Fibroblast of skin of back (primary cell): ENCODE results near the gene RNF123.

ENCODE experiments used
- DNase-seq: peaks from one replicate; pipeline ENCODE4 v3.0.0-alpha.2; 2013

The RNF123 gene

DNA sequence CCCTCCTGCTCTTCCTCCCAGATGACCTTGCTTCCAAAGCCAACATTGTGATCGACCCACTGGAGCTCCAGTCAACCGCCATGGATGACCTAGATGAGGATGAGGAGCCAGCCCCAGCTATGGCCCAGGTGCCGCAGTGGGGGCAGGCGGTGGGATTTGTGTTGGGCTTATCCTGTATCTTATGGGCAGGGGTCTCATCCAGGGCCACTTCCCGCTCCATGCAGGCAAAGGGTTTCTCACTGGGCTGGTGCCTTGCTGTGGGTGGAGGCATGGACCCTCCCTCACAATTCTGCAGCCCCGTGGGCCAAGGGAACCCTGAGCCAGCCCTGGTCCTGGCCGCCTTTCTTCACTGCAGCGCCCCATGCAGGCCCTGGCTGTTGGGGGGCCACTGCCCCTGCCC, 15.3 kb downstream of the RNF123 start:
- DNase-seq = no peak

DNA sequence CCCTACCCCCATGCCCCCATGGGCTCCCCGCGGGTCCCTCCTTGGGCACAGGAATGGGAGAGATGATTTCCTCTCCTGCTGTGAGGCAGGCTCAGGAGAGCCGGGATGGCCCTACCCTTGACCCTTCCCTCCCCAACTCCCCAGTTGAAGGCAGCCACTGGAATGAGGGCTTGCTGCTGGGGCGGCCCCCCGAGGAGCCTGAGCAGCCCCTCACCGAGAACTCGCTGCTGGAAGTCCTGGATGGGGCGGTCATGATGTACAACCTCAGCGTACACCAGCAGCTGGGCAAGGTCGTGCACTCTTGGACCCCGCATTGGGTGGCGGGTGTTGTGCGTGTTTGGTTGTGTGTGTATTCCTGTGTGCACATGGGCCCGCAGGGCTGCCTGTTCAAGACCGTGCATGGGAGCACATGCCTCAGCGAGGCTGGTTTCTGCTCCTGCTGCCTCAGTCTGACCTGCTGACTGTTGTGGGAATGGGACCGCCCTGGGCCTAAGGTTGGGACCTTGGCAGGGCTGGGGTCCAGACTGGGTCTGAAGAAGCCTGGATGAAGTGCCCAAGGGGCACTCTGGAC, 16.1 kb downstream of the RNF123 start:
- no peak for DNase-seq

DNA sequence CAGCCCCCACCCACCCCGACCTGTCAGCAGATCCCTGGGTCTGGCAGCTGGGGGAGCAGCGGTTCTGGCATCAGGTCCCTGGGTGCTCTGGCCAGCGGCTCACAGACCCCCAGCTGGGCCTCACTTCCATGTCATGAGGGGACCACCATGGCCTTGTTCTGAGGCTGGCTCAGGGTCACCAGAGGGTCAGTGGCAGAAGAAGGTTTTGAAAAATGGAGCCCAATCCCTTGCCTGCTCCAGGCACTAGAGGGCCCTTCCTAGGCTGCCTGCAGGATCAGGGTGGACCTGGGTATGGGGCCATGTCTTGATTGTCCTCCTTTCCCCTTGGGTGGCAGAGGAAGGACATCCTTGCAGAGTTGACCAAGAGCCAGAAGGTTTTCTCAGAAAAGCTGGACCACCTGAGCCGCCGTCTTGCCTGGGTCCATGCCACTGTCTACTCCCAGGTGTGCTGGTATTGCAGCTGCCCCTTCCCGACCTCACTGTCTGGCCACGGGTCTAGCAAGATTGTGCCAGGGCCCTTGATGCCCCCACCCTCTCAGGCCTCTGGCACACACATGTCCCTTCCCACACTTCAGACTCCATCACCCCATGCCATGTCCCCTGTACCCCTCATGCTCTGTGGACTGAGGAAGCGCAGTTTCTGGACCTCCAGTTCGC, 17.2 kb downstream of the RNF123 start:
- no peak for DNase-seq

DNA sequence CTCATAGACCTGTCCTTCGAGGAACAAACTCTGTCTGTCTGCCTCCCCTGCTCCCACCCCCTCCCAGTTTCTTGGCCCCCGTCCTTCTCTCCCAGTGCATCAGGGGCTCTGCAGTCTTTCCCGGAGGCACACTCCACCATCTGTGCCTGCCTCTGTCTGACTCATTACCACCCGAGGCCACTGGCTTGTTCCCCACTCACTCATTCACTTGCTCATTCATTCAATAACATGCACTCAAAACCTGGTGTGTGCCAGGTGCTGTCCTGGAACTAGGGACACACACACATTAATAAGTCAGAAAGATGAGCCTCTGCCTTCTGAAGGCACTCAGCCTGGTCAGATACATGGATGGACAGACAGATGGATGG, 17.7 kb downstream of the RNF123 start:
- DNase-seq = no peak

DNA sequence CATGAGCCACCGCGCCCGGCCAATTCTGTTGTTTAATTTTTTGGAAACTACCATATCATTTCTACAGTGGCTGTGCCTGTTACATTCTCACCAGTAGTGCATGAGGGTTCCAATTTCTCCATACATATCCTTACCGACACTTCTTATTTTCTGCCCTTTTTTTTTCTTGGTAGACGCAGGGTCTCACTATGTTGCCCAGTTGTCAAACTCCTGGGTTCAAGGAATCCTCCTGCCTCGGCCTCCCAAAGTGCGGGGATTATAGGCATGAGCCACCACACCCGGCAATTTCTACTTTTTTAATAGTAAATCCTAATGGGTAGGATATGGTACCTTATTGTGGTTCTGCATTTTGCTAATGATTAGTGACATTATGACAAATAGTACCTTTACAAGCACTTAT, 20.5 kb downstream of the RNF123 start:
- no peak for DNase-seq

DNA sequence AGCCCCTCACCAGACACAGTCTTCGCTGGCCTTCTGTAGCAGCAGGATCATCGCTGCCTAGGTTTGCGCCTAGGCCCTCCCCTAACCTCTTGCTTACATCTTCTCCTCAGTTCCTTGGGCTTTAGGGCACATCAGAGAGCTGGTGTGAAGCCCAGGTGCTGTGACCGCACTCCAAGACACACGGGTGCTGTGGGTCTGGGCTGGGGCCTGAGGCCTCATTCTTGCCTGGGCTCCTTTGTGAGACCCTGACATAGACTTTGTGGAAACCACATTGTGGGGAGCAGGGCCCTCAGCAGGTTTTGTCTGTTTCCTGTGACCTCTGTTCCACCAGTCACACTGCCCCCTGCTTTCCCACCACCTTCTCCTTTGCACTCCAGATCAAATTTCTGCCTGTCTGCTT, 22.1 kb downstream of the RNF123 start:
- no peak for DNase-seq

DNA sequence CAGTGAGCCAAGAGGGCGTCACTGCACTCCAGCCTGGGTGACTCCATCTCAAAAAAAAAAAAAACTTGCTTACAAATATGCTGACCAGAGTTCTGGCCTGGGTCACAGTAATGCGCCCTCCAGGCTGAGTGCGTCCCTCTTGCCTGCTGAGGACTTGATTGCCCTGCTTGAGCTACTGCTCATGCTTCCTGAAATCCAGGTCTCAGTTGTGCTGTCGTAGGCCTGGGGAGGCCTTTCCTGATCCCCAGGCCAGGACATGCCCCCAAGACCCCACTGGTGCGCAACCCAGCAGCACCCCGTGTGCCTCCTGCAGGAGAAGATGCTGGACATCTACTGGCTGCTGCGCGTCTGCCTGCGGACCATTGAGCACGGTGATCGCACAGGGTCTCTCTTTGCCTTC, 22.8 kb downstream of the RNF123 start:
- DNase-seq = no peak

DNA sequence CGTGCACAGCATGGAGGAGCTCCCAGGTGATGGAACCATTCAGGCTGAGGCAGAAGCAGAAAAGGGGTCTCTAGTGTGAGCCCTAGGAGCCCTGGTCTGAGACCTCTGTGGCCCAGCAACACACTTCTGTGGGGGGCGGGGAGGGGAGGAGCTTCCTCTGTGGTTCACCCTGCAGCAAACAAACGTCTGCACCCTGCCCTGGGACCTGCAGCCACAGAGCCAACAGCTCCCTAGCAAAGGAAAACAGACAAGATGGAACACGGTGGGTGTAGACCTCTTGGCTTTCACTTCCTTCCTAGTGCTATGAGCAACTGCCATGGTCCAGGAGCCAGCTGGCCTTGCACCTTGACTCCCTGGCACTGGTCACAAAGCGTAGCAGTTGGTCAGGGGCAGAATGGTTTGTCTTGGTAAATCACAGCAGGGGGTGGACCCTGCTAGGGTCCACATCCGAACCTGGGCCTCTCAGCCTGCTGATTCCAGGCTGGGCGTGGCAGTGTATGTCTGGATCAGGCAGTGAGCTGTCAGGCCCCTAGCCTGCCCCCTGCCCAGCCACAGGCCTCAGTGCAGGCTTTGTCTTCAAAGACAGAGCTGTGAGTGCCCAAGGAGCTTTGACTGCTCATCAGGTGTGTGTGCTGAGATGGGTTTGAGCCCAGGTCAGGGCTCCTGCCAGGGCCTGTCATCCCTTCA, 23.4 kb downstream of the RNF123 start:
- DNase-seq = no peak

DNA sequence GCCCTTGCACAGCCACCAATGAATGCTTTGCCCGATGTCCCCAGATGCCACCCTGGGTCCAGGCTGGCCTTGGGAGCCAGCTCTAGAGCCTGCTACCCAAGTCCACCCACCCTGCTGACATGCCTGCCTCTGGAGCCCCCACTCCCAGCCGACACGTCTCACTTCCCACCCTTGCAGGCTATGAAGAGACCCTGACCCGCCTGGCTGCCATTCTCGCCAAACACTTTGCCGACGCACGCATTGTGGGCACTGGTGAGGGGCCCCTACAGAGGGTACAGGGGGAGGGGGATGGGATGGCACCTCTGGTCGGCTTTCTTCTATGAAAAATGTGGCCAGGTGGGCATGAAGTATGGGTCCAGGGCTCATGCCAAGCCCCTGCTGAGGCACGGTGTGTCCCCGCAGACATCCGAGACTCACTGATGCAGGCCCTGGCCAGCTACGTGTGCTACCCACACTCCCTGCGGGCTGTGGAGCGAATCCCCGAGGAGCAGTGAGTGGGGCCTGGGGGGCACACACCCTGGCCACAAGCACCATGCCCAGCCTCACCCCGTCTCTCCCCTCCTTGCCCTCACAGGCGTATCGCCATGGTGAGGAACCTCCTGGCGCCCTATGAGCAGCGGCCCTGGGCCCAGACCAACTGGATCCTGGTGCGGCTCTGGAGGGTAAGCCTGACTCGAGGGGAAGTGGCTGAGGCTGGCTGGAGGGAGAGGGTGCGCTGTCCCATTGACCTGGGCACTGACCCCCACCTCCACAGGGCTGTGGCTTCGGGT, 24.2 kb downstream of the RNF123 start:
- DNase-seq = no peak

DNA sequence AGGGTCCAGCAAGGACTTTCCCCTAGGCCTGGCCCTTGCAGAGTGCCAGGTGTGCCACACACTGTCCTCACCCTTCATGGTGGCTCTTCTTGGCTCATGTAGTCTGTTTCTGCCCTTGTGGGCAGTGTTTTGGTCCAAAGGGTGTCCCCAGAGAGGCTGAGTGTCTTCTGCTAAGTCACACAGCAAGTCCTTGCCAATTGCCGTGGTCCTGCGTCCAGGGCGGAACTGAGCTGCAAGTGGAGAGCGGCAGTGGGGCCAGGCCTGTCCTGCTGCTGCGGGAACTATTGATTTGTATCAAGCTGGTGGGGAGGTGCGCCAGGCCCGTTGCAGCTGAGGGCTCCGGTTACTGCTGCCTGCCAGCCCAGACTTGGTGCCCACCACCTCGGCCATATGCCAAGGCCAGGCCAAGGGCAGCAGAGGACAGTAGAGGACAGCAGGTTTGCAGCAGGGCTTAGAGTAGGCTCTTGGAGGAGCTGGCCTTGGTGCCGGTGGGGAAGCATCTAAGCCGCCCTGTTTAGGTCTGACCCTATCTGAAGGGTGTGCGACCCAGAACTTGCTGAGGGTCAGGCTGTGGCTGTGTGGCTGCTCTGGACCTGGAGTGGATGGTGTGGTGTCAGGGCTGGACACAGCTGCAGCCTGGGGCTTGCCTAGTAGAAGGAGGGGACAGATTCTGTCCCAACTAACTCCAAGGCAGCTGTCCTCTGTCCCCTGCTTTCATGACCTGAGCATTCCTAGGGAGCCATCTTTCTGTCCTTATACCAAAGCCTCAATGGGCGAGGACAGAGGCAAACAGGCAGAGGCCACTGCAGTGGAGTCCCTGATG, 25.6 kb downstream of the RNF123 start:
- DNase-seq = no peak

DNA sequence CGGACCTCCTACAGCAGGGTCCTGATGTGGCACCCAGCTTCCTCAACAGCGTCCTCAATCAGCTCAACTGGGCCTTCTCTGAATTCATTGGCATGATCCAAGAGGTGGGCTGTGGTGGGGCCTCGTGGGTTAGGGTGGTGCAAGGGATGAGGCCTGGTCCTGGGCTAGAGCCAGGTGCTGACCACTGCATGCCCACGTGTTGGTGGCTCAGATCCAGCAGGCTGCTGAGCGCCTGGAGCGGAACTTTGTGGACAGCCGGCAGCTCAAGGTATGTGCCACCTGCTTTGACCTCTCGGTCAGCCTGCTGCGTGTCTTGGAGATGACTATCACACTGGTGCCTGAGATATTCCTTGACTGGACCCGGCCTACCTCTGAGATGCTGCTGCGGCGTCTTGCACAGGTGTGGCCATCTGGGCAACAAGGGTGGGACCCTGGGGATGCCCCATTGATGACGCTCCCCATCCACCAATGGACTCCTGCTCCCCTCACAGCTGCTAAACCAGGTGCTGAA, 26.3 kb downstream of the RNF123 start:
- no peak for DNase-seq

DNA sequence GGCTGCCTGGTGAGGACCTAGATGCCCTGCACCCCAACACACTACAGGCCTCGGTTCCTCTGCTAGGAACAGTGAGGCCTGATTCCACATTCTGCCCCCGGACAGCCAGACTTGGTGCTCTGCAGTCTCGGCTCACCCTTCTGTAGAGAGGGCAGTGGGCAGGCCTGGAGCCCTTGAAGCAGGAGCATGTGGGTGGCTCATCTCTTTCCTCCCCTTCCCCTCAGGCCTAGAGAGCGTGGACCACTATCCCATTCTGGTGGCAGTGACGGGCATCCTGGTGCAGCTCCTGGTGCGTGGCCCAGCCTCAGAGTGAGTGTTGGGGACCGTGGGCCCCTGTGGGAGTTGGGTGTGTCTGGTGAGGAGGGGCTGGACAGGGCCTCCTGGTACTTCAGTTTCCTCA, 26.8 kb downstream of the RNF123 start:
- no peak for DNase-seq

DNA sequence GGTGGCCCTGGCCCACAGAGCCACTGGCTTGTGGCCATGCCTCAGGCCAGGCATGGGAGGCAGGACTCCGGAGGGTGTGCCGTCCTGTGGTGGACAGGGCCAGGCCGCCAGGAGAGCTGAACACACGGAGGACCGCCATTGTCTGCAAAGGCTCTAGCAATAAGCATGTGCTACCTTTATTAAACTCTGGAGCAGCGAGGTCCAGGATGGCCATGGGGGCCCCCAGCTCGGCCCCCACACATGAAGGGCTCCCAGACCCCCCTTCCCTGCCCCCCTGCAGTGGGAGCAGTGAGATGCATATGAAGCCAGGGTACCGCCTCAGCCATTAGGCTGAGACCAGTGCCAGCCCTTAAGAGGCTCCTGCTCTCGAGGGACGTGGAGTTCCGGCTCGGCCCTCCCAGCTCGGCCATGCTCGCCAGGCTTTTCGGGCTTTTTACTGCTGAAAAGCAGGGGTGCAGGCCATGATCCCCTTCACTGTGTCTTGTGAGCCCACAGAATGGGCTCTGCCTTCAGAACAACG, 27.4 kb downstream of the RNF123 start:
- DNase-seq = no peak

DNA sequence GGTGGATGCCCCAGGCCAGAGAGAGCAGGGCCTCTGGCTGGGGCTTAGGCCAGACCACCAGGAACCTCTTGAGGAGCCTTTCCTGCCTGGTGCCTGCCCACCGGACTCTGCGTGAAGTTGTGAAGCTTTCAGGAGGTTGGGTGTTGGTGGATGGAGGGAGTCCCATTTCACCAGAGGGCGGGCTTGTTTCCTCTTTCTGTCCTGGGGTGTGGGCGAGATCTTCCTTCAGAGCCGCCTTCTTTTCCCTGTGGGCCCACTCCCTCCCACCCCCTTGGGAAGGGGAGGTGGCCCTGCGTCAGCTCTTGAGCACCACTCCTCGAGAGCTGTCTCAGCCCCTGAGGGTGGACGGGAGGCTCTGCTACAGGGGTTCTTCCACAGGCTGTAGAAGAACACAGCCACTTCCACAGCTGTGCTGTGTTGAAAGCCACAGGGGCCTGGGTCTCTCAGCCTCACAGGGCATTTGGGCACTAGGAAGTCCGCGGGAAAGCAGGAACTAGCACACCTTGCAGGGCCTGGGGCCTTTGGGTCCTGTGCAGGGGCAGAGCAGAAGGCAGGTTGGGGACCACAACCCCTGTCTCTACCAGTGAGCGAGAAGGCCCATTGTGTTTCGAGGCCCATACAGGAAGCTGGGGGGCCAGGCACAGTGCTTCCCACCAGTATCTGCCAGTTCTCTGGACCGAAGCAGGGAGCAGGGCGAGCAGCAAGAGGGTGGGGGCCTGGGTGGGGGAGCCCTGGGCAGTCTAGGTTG, 28.0 kb downstream of the RNF123 start:
- DNase-seq = no peak

DNA sequence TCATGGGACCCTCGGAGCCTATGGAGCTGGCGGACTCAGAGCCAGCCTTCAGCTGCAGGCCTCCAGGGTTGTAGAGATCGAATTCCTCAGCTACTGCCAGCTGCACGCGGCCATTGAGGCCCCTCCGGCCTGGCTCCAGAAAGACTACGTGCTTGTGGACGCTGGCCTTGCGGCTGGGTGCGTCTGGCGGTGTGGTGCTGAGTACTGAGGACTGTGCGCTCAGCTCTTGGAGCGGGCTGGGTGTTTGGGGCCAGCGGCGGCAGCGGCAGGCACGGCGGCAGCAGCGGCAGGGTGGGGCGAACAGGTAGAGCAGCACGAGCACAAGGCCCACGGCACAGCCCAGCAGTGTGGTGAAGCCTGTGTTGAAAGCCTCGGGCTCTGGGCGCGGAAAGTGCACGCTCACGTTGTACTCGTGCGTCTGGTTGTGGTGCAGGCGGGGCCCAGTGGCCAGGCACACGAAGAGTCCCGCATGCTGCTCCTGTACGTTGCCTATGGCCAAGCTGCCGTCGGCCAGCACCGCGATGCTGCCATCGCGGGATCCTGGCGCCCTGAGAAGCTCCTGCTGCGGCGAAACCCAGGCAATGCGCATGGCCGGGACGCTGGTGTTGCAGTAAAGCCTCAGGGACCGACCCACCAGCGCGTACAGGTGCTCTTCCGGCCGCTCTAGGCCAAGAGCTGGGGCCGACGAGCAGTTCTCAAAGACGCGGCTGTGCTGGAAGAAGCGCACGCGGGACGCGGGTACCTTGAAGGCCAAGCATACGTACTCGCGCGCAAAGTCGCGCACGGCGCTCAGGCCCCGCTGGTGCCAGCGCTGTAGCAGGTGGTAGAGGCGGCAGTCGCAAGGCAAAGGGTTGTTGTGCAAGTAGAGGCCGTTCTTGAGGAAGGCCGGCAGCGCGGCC, 28.9 kb downstream of the RNF123 start:
- DNase-seq = no peak

DNA sequence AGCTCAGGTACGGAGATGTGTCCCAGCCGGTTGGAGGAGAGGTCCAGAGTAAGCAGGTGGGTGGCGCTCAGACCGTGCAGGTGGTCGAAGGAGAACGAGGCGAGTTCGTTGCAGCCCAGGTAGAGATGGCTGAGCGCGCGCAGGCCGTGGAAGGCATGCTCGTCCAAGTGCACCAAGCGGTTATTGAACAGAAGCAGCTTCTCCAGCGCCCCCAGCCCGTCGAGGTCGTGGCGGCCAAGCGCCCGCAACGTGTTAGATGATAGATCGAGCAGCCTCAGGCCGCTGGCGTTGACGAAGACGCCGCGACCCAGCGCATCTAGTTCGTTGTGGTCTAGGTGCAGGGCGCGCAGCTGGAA, 29.5 kb downstream of the RNF123 start:
- no peak for DNase-seq

DNA sequence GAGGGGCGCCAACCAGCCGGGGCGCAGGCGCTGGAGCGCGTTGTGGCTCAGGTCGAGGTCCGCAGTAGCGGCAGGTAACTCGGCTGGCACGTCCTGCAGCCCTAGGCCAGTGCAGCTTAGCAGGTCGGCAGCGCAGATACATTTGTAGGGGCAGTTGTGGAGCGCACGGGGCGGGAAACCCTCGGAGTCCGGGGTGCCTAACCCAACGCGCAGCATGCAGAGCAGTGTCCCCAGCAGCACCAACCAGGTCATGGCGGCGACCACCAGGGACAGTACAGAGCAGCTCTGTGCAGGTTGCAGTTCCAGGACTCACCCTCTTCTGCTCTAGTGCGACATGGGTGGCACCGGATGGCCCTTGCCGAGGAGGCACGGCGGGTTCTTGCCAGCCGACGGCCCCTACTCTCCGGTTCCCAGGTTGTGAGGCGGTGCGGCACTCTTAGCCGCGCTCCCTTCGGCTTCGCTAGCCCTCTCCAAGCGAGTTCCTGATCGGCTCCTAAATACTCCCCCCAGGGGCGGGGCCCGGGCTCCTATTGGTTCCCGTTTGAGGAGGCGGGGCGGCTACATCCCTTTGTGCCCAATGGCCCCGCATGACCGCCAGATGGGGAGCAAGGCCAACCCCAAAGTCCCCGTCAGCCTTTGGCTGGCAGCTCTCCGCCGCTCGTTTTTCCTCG, 30.0 kb downstream of the RNF123 start, which contains the start of gene AMIGO3:
Gene AMIGO3, minus strand, starts transcription at position 471 of the 671 bp plus-strand sequence. Its CDS starts 219 bp downstream, at position 252.
- DNase-seq = peak; percentile 92

DNA sequence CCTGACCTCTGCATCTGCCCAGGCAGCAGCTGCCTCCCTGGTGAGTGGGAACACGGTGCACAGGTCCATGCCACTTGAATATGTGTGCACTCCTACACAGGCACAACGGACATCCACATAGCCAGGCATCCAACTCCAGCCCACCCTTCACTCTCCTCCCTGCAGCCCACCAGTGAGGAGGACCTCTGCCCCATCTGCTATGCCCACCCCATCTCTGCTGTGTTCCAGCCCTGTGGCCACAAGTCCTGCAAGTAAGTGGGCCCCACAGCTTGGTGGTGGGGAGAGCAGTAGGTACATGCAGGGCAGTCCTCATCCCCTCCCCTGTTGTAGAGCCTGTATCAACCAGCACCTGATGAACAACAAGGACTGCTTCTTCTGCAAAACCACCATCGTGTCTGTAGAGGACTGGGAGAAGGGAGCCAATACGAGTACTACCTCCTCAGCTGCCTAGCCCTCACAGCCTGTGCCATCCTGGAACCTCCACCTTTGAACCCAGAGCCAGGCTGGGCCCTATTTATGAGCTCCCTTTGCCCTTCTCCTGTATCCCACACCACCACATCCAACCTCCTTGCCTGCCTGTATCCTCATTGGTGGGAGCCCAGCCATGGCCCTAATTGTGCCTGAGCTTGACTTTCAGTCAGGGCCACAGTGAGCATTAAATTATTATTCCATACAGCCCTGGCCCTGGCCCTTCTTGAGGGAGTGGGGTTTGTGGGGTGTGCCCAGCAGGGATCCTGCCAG, 31.7 kb downstream of the RNF123 start:
- no peak for DNase-seq

DNA sequence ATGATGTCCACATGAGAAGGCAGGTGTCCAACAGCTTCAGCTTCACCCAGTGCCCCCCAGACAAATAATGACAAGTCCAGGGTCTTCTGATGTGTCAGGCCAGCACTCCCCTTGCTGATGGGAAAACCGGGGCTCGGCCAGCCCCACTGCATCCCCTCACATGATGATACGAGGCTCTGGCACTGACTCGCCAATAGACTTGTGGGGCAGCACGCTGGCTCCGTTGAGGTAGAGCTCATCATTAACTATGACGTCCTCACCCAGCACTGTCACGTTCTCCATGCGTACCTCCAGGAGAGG, 32.2 kb downstream of the RNF123 start:
- DNase-seq = no peak
